GM23248 (cell line): ENCODE results near the gene CLINT1.

Source experiments
- EZH2 ChIP-seq: fragments of 200-600 bp; sonication (generic); IDR thresholded peaks from 2 replicates; pipeline ENCODE4 v1.6.1; 2018; ENCODE audit warnings: antibody characterized with exemption, mild to moderate bottlenecking; ENCODE audit not compliant: insufficient read depth, poor library complexity, severe bottlenecking
- EZH2phosphoT487 ChIP-seq: fragments of 200-600 bp; sonication (generic); IDR thresholded peaks from 2 replicates; pipeline ENCODE4 v1.6.1; 2018; ENCODE audit warnings: antibody characterized with exemption, moderate library complexity, mild to moderate bottlenecking, low read depth; ENCODE audit not compliant: insufficient read depth

- no peak for TF ChIP-seq EZH2
- no peak for TF ChIP-seq EZH2phosphoT487
Measured at GRCh38 chr5:157890836-157891597, 32.1 kb upstream of the CLINT1 start.
